Measurements from ENCODE around the gene VARS2.

Gene VARS2

DNA sequence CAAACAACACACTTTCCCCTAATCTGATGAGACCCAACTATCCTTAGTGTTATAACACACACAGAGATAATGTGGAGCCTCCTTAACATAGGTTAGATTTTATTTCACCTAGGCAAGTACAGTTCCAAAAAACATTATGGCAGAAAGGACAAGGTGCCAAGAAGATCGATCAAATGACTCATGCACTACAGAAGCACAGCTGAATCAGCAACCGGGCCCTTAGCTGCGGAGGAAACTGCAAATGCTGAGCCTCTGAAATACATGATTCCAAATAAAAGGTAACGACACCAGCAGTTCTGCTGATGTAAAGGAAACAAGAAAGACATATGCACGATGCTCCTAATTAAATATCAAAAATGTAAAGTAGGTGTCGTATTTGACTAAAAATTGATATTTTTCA lies 49.6 kb downstream of the VARS2 start:
- ATAC-seq, result peak; percentile 64

DNA sequence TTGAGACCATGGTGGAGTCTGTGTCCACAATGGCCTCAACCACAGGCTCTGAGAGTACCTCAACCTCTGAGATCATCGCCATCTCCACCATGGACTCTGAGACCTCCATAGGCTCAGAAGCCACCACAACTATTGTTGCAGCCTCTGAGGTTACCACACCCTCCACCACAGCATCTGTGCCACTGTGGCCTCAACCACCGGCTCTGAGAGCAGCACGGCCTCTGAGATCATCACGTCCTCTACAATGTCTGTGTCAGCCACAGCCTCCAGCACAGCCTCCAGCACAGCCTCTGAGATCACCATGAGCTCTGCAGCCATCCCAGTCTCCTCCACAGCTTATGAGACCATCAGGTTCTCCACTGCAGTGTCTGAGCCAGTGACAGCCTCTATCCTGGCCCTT lies 50.0 kb downstream of the VARS2 start:
- TF ChIP-seq ZNF565 (CRISPR knock-in tag; conservative IDR thresholded peaks at IDR 0.05; ENCODE audit: low read depth) (no peak), ISL1 (CRISPR knock-in tag; IDR thresholded peaks at IDR 0.05) (no peak), TOX (CRISPR knock-in tag; IDR thresholded peaks at IDR 0.05; ENCODE audit: borderline replicate concordance) (no peak), ARNTL (CRISPR knock-in tag; IDR thresholded peaks at IDR 0.05; ENCODE audit: borderline replicate concordance, low read depth) (no peak), GLIS3 (CRISPR knock-in tag; IDR thresholded peaks at IDR 0.05) (no peak), ZNF70 (CRISPR knock-in tag; IDR thresholded peaks at IDR 0.05) (no peak), ZC3H10 (CRISPR knock-in tag; IDR thresholded peaks at IDR 0.05) (no peak), PPARA (CRISPR knock-in tag; IDR thresholded peaks at IDR 0.05; ENCODE audit: borderline replicate concordance) (no peak), ZFP30 (CRISPR knock-in tag; IDR thresholded peaks at IDR 0.05) (no peak), SNAI2 (CRISPR knock-in tag; IDR thresholded peaks at IDR 0.05) (no peak), ESRRG (CRISPR knock-in tag; IDR thresholded peaks at IDR 0.05) (no peak), OSR1 (CRISPR knock-in tag; IDR thresholded peaks at IDR 0.05) (no peak), ZFP3 (CRISPR knock-in tag; IDR thresholded peaks at IDR 0.05) (no peak)
- TF ChIP-seq, protein P1, sequence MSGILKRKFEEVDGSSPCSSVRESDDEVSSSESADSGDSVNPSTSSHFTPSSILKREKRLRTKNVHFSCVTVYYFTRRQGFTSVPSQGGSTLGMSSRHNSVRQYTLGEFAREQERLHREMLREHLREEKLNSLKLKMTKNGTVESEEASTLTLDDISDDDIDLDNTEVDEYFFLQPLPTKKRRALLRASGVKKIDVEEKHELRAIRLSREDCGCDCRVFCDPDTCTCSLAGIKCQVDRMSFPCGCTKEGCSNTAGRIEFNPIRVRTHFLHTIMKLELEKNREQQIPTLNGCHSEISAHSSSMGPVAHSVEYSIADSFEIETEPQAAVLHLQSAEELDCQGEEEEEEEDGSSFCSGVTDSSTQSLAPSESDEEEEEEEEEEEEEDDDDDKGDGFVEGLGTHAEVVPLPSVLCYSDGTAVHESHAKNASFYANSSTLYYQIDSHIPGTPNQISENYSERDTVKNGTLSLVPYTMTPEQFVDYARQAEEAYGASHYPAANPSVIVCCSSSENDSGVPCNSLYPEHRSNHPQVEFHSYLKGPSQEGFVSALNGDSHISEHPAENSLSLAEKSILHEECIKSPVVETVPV (CRISPR knock-in tag; IDR thresholded peaks at IDR 0.05), result no peak
- TF ChIP-seq, protein P2, sequence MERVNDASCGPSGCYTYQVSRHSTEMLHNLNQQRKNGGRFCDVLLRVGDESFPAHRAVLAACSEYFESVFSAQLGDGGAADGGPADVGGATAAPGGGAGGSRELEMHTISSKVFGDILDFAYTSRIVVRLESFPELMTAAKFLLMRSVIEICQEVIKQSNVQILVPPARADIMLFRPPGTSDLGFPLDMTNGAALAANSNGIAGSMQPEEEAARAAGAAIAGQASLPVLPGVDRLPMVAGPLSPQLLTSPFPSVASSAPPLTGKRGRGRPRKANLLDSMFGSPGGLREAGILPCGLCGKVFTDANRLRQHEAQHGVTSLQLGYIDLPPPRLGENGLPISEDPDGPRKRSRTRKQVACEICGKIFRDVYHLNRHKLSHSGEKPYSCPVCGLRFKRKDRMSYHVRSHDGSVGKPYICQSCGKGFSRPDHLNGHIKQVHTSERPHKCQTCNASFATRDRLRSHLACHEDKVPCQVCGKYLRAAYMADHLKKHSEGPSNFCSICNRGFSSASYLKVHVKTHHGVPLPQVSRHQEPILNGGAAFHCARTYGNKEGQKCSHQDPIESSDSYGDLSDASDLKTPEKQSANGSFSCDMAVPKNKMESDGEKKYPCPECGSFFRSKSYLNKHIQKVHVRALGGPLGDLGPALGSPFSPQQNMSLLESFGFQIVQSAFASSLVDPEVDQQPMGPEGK (CRISPR knock-in tag; IDR thresholded peaks at IDR 0.05; ENCODE audit: borderline replicate concordance), result no peak
- ATAC-seq, result peak; percentile 18; the same call in 1 of the 3 replicates

More for the DNA sequence above, 49.6 kb downstream of the VARS2 start:
- TF ChIP-seq ARNTL (CRISPR knock-in tag; IDR thresholded peaks at IDR 0.05; ENCODE audit: borderline replicate concordance, low read depth) (no peak), BACH2 (CRISPR knock-in tag; IDR thresholded peaks at IDR 0.05; ENCODE audit: borderline replicate concordance) (no peak), ISL1 (CRISPR knock-in tag; IDR thresholded peaks at IDR 0.05) (no peak), ZNF8 (CRISPR knock-in tag; IDR thresholded peaks at IDR 0.05) (no peak), TOX (CRISPR knock-in tag; IDR thresholded peaks at IDR 0.05; ENCODE audit: borderline replicate concordance) (no peak), SNAI2 (CRISPR knock-in tag; IDR thresholded peaks at IDR 0.05) (no peak), ZFP3 (CRISPR knock-in tag; IDR thresholded peaks at IDR 0.05) (no peak), GLIS3 (CRISPR knock-in tag; IDR thresholded peaks at IDR 0.05) (no peak), ZNF565 (CRISPR knock-in tag; conservative IDR thresholded peaks at IDR 0.05; ENCODE audit: low read depth) (no peak), CSDC2 (CRISPR knock-in tag; IDR thresholded peaks at IDR 0.05) (no peak), OSR1 (CRISPR knock-in tag; IDR thresholded peaks at IDR 0.05) (no peak), PPARA (CRISPR knock-in tag; IDR thresholded peaks at IDR 0.05; ENCODE audit: borderline replicate concordance) (no peak), ZC3H10 (CRISPR knock-in tag; IDR thresholded peaks at IDR 0.05) (no peak), RARB (CRISPR knock-in tag; IDR thresholded peaks at IDR 0.05) (no peak)
- TF ChIP-seq, protein P1 (CRISPR knock-in tag; IDR thresholded peaks at IDR 0.05), result no peak
- TF ChIP-seq, protein P3, sequence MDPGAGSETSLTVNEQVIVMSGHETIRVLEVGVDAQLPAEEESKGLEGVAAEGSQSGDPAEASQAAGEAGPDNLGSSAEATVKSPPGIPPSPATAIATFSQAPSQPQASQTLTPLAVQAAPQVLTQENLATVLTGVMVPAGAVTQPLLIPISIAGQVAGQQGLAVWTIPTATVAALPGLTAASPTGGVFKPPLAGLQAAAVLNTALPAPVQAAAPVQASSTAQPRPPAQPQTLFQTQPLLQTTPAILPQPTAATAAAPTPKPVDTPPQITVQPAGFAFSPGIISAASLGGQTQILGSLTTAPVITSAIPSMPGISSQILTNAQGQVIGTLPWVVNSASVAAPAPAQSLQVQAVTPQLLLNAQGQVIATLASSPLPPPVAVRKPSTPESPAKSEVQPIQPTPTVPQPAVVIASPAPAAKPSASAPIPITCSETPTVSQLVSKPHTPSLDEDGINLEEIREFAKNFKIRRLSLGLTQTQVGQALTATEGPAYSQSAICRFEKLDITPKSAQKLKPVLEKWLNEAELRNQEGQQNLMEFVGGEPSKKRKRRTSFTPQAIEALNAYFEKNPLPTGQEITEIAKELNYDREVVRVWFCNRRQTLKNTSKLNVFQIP (CRISPR knock-in tag; IDR thresholded peaks at IDR 0.05; ENCODE audit: borderline replicate concordance, low read depth), result no peak
- TF ChIP-seq, protein P4, sequence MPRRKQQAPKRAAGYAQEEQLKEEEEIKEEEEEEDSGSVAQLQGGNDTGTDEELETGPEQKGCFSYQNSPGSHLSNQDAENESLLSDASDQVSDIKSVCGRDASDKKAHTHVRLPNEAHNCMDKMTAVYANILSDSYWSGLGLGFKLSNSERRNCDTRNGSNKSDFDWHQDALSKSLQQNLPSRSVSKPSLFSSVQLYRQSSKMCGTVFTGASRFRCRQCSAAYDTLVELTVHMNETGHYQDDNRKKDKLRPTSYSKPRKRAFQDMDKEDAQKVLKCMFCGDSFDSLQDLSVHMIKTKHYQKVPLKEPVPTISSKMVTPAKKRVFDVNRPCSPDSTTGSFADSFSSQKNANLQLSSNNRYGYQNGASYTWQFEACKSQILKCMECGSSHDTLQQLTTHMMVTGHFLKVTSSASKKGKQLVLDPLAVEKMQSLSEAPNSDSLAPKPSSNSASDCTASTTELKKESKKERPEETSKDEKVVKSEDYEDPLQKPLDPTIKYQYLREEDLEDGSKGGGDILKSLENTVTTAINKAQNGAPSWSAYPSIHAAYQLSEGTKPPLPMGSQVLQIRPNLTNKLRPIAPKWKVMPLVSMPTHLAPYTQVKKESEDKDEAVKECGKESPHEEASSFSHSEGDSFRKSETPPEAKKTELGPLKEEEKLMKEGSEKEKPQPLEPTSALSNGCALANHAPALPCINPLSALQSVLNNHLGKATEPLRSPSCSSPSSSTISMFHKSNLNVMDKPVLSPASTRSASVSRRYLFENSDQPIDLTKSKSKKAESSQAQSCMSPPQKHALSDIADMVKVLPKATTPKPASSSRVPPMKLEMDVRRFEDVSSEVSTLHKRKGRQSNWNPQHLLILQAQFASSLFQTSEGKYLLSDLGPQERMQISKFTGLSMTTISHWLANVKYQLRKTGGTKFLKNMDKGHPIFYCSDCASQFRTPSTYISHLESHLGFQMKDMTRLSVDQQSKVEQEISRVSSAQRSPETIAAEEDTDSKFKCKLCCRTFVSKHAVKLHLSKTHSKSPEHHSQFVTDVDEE (CRISPR knock-in tag; IDR thresholded peaks at IDR 0.05), result no peak
- TF ChIP-seq, protein P5, sequence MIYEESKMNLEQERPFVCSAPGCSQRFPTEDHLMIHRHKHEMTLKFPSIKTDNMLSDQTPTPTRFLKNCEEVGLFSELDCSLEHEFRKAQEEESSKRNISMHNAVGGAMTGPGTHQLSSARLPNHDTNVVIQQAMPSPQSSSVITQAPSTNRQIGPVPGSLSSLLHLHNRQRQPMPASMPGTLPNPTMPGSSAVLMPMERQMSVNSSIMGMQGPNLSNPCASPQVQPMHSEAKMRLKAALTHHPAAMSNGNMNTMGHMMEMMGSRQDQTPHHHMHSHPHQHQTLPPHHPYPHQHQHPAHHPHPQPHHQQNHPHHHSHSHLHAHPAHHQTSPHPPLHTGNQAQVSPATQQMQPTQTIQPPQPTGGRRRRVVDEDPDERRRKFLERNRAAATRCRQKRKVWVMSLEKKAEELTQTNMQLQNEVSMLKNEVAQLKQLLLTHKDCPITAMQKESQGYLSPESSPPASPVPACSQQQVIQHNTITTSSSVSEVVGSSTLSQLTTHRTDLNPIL (CRISPR knock-in tag; IDR thresholded peaks at IDR 0.05; ENCODE audit: low read depth), result no peak

Data from SK-N-SH treated with all-trans-retinoic acid at 6 μM for 48 hours (cell line).